Naive thymus-derived CD4-positive, alpha-beta T cell (primary cell): ENCODE data around the gene INTS1. TPM values are rescaled to one million over a fixed set of nuclear protein-coding genes. Genes with fewer than 3 reads are reported as not detected.

Source experiments
- ATAC-seq: fragments of 150-1000 bp; cut with Tn5 transposase; 2 replicates; pipeline ENCODE4 v1.10.0; 2021; ENCODE audit warnings: mild to moderate bottlenecking, moderate library complexity
- CTCF ChIA-PET: fragments of 350-600 bp; sonication (Branson Sonifier 250); formaldehyde crosslinking; loops from one replicate; lab custom pipeline; 2021; ENCODE audit warnings: antibody characterized with exemption; lab: Charles Lee
- POLR2A ChIA-PET: fragments of 350-600 bp; sonication (Branson Sonifier 250); formaldehyde crosslinking; loops from one replicate; lab custom pipeline; 2021; ENCODE audit warnings: antibody characterized with exemption, inconsistent platforms; lab: Charles Lee
- DNase-seq, 9 donors: peaks; one replicate each; pipeline versions ENCODE4 v3.0.0 to v3.0.0-alpha.2; 2020 to 2022; ENCODE audit warnings: mixed read lengths in 1 of 9
- H3K27ac ChIP-seq: one replicate; pipeline ENCODE4 v1.7.0; 2013; ENCODE audit warnings: mild to moderate bottlenecking, low read depth, low read length, moderate library complexity
- H3K27me3 ChIP-seq, 2 donors: one replicate each; pipeline ENCODE4 v1.7.0; 2013; ENCODE audit warnings: low read length in 2 of 2, mild to moderate bottlenecking in 2 of 2, moderate library complexity in 2 of 2; ENCODE audit not compliant: control insufficient read depth in 2 of 2, insufficient read depth in 2 of 2
- H3K36me3 ChIP-seq, 3 experiments: 1 replicate in 2 of 3; 2 replicates in 1 of 3; pipeline ENCODE4 v1.7.0; 2013; ENCODE audit warnings: low read length in 3 of 3, mild to moderate bottlenecking in 3 of 3, moderate library complexity in 1 of 3; ENCODE audit not compliant: insufficient read depth in 3 of 3, control insufficient read depth in 2 of 3
- H3K4me1 ChIP-seq, 2 donors: one replicate each; pipeline ENCODE4 v1.7.0; 2013; ENCODE audit warnings: low read length in 2 of 2, mild to moderate bottlenecking in 2 of 2, moderate library complexity in 1 of 2; ENCODE audit not compliant: control insufficient read depth in 2 of 2, insufficient read depth in 2 of 2
- H3K4me3 ChIP-seq: 2 replicates; pipeline ENCODE4 v1.7.0; 2013; ENCODE audit warnings: mild to moderate bottlenecking, low read length
- H3K9me3 ChIP-seq, 3 experiments: 1 replicate in 2 of 3; 2 replicates in 1 of 3; pipeline ENCODE4 v1.7.0; 2013; ENCODE audit warnings: low read length in 3 of 3; ENCODE audit not compliant: control insufficient read depth in 2 of 3
- H3K27ac Mint-ChIP-seq, 9 donors: one replicate each; pipeline ENCODE4 v1.8.0; 2020 to 2022; ENCODE audit warnings: mixed read lengths in 9 of 9, mild to moderate bottlenecking in 8 of 9, moderate library complexity in 5 of 9, inconsistent platforms in 2 of 9
- H3K27me3 Mint-ChIP-seq, 5 donors: one replicate each; pipeline ENCODE4 v1.8.0; 2021 to 2022; ENCODE audit warnings: mixed read lengths in 5 of 5, mild to moderate bottlenecking in 1 of 5
- H3K36me3 Mint-ChIP-seq, 5 donors: one replicate each; pipeline ENCODE4 v1.8.0; 2020 to 2022; ENCODE audit warnings: mixed read lengths in 5 of 5, mild to moderate bottlenecking in 3 of 5, inconsistent platforms in 1 of 5
- H3K4me1 Mint-ChIP-seq, 7 donors: one replicate each; pipeline ENCODE4 v1.8.0; 2020 to 2022; ENCODE audit warnings: mixed read lengths in 7 of 7, mild to moderate bottlenecking in 3 of 7, inconsistent platforms in 1 of 7
- H3K4me3 Mint-ChIP-seq, 10 donors: one replicate each; pipeline ENCODE4 v1.8.0; 2020 to 2022; ENCODE audit warnings: mild to moderate bottlenecking in 10 of 10, mixed read lengths in 10 of 10, moderate library complexity in 6 of 10, inconsistent platforms in 2 of 10
- H3K9me3 Mint-ChIP-seq, 11 donors: one replicate each; pipeline ENCODE4 v1.8.0; 2020 to 2022; ENCODE audit warnings: mixed read lengths in 11 of 11, mild to moderate bottlenecking in 4 of 11, inconsistent platforms in 1 of 11, moderate library complexity in 1 of 11
- intact Hi-C, 2 donors: fragments of 100-400 bp; cut with micrococcal nuclease; formaldehyde crosslinking; loops; one replicate each; pipeline ENCODE4 v1.15.1; 2023
- polyA plus RNA-seq, 2 donors: library from polyadenylated mRNA; unstranded; fragments of 300-500 nt; fragmentation: Illumina TruSeq; gene quantifications; one replicate each; pipeline ENCODE4 v1.2.3, GENCODE V29; 2021
- total RNA-seq, 6 experiments: library from RNA in 5 of 6; stranded (reverse) in 5 of 6; gene quantifications; 1 replicate in 5 of 6; 2 replicates in 1 of 6; pipeline ENCODE4 v1.2.3 and lab custom pipeline; 2021 to 2026

Gene INTS1
- total and polyA plus RNA-seq, 7 experiments from 2014 or later: 15.1 to 157 (median 103) TPM

DNA sequence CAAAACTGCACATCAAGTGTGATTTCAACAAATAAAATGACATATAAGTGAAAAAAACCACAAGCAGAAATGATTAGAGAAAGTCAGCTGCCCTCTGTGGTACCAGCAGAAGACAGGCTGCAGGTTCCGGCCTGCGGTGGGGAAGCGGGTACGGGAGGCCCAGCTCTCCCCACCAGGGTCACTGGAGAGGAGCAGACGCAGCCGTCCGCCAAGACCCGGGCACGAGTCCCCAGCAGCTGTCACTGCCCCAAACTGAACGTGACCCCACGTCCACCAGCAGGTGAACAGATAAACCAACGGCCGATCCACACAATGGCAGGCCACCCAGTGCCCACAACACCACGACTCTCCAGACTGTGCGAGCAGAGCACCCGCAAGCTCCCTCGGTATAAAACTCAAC, 28.8 kb downstream of the INTS1 start:
- Mint-ChIP-seq H3K36me3 (peaks cover 0 to 4% (median 0%) of the 10 kb centered on the region in 5 donors), H3K27ac (peak overlapping the region in 2 of 9 donors; percentile 19 to 67), H3K9me3 (no peaks in the 10 kb centered on the region), H3K27me3 (no peaks in the 10 kb centered on the region), H3K4me1 (peaks cover 3 to 12% (median 9%) of the 10 kb centered on the region in 7 donors), H3K4me3 (no peak overlapping the region)
- CTCF ChIA-PET: interaction anchor here (1.5 kb wide), 2 partner anchors 18 to 281 kb away, joined by 3 to 8 read pairs; no protein-coding TSS in a partner anchor
- Histone ChIP-seq H3K27ac (no peak overlapping the region), H3K4me1 (peaks cover 3 to 14% of the 10 kb centered on the region in 2 donors), H3K4me3 (no peak overlapping the region), H3K27me3 (no peaks in the 10 kb centered on the region), H3K36me3 (peaks cover 0 to 94% (median 4%) of the 10 kb centered on the region in 3 experiments), H3K9me3 (no peaks in the 10 kb centered on the region)
- ATAC-seq: no peak
- DNase-seq: no peak
- intact Hi-C loops: no loop called here
- POLR2A ChIA-PET: no interaction called here

DNA sequence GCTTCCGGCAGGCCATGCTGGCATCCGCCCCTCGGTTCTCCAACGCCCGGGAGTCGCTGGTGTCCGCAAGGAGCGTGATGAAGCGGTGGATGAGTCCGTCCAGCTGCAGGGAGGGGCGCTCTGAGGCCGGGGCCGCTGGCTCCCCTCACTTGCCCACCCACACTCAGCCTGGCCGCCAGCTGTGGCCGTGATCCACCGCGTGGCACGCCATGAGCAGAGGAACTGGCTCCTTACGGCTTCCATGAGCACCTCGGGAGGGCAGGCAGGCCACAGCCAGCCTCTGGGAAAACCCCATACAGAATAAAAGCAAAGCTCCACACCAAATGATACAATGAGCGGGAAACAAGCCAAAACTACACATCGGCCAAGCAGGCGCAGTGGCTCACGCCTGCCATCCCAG, 29.5 kb downstream of the INTS1 start:
- peak overlapping the region in 2 of 9 donors; percentile 32 to 39 for H3K27ac Mint-ChIP-seq

DNA sequence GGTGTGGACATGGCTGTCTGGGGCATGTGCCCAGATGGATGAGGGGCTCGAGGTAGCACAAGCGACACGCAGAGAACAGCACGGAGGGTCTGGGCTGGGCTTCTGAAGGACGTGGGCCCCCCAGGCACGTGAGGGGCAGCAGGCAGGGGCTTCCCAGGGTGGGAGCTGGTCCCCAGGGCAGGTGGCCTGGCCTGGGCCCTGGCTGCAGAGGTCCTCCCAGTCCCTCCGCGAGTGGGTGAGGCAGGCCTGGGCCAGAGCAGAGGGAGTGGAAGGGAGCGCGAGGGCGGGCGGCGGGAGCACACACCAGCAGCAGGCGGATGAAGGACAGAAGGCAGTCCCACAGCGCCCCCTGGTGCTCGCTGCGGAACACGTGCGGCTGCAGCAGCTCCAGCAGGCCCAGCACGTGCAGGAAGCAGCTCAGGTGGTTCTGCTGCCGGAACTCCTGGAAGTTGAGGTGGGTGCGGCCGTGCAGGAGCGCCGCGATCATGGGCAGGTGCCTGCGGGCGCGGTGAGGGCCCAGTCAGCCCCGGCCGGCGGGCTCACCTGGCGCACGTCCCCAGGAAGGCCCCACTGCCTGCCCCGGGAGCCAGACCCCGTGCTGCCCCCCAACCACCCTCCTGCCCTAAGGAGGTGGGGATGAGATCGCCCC, 30.2 kb downstream of the INTS1 start:
- Mint-ChIP-seq H3K4me1 (peaks cover 3 to 12% (median 9%) of the 10 kb centered on the region in 7 donors), H3K36me3 (peaks cover 0 to 4% (median 0%) of the 10 kb centered on the region in 5 donors), H3K27ac (no peak overlapping the region), H3K27me3 (no peaks in the 10 kb centered on the region), H3K9me3 (no peaks in the 10 kb centered on the region), H3K4me3 (peak overlapping the region in 1 of 10 donors; percentile 49)
- ChIA-PET CTCF (interaction anchor here (0.8 to 1.5 kb wide), 6 partner anchors 17 to 281 kb away, joined by 3 to 8 read pairs (median 3); no protein-coding TSS in a partner anchor), POLR2A (interaction anchor here (1.0 kb wide), 1 partner anchor 60 kb away, joined by 3 read pairs; no protein-coding TSS in a partner anchor)
- Histone ChIP-seq H3K4me3 (no peak overlapping the region), H3K27me3 (no peaks in the 10 kb centered on the region), H3K36me3 (peaks cover 0 to 91% (median 4%) of the 10 kb centered on the region in 3 experiments), H3K4me1 (peaks cover 3 to 14% of the 10 kb centered on the region in 2 donors), H3K27ac (peak overlapping the region; percentile 45), H3K9me3 (no peaks in the 10 kb centered on the region)
- DNase-seq (peak; percentile 77 to 89 (median 87)), ATAC-seq (peak; percentile 90)
- intact Hi-C loops: loop anchor here in 1 of 2 donors (1.0 kb wide), 5 partner anchors 15 to 281 kb away; partner anchors contain the start of gene MICALL2

More for the DNA sequence above, 29.5 kb downstream of the INTS1 start:
- peaks cover 0 to 94% (median 4%) of the 10 kb centered on the region in 3 experiments for H3K36me3 ChIP-seq
- H3K4me1 ChIP-seq: peaks cover 3 to 14% of the 10 kb centered on the region in 2 donors
- Mint-ChIP-seq H3K4me1 (peaks cover 3 to 12% (median 9%) of the 10 kb centered on the region in 7 donors), H3K27me3 (no peaks in the 10 kb centered on the region), H3K36me3 (peaks cover 0 to 4% (median 0%) of the 10 kb centered on the region in 5 donors), H3K9me3 (no peaks in the 10 kb centered on the region), H3K4me3 (no peak overlapping the region)
- DNase-seq (no peak), ATAC-seq (no peak)
- H3K9me3 ChIP-seq: no peaks in the 10 kb centered on the region
- CTCF ChIA-PET: interaction anchor here (0.9 to 1.5 kb wide), 5 partner anchors 18 to 282 kb away, joined by 3 to 8 read pairs (median 3); no protein-coding TSS in a partner anchor
- intact Hi-C loops: loop anchor here in 1 of 2 donors (1.0 kb wide), 5 partner anchors 15 to 281 kb away; partner anchors contain the start of gene MICALL2
- no peaks in the 10 kb centered on the region for H3K27me3 ChIP-seq
- POLR2A ChIA-PET: interaction anchor here (1.0 kb wide), 1 partner anchor 59 kb away, joined by 3 read pairs; no protein-coding TSS in a partner anchor
- peak overlapping the region; percentile 45 for H3K27ac ChIP-seq
- no peak overlapping the region for H3K4me3 ChIP-seq

DNA sequence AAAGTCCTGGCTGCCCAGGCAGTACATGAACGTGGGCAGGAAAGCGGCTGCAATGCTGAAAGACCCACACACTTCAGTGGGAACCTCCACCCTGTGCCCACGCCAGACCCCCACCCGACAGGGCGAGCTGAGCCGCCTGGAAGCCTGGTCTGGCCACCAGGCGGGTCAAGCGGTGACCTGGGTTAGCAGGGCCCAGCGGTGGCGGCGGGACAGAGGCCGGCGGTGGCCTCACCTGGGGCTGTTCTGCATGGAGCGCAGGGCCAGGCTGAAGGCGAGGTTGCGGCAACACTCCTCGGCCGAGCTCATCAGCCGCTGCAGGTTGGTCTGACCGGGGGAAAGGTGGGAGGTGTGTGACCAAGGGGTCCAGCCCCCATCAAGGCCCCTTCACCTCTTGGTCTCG, 33.3 kb downstream of the INTS1 start:
- intact Hi-C loops: no loop called here
- H3K27ac ChIP-seq: no peak overlapping the region
- H3K27me3 ChIP-seq: no peaks in the 10 kb centered on the region
- Mint-ChIP-seq H3K4me1 (peaks cover 3 to 12% (median 9%) of the 10 kb centered on the region in 7 donors), H3K36me3 (peaks cover 0 to 4% (median 0%) of the 10 kb centered on the region in 5 donors), H3K27ac (no peak overlapping the region), H3K27me3 (no peaks in the 10 kb centered on the region), H3K4me3 (no peak overlapping the region), H3K9me3 (no peaks in the 10 kb centered on the region)
- POLR2A ChIA-PET: interaction anchor here (2.0 kb wide), 1 partner anchor 10 kb away, joined by 7 read pairs; no protein-coding TSS in a partner anchor
- DNase-seq: no peak
- peaks cover 0 to 60% (median 4%) of the 10 kb centered on the region in 3 experiments for H3K36me3 ChIP-seq
- H3K4me1 ChIP-seq: peaks cover 3 to 14% of the 10 kb centered on the region in 2 donors
- H3K9me3 ChIP-seq: no peaks in the 10 kb centered on the region
- CTCF ChIA-PET: interaction anchor here (1.2 kb wide), 1 partner anchor 245 kb away, joined by 5 read pairs; no protein-coding TSS in a partner anchor
- no peak for ATAC-seq
- no peak overlapping the region for H3K4me3 ChIP-seq

DNA sequence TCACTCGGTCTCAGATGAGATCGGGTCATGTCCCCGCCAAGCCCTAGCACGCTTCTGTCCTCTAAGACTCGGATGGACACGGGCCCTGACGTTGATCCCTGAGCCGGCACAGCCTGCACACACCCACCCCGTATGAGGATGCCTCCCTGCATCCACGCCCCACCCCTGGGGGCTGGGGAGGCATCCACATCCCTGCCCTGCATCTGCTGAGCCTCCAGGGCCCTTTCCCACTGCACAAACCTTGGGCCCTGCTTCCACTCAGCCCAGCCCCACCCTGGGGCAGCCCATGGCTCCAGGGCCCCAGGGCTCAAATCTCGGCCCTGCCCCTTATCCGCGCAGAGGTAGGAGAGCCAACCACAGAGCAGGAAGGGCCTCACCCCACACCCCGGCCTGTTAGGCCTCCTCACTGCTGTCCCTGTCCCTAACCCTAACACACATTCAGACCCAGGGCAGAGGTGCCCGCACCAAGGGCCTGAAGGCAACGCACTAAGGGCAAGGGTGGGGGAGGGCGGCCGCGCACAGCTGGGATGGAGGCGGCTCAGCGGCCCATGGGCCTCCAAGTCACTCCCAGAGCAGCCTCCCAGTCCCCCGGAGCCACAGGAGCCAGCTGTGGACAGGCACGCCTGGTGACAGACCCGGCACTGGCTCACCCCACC, 35.4 kb downstream of the INTS1 start:
- Mint-ChIP-seq H3K9me3 (no peaks in the 10 kb centered on the region), H3K36me3 (peaks cover 0 to 2% (median 0%) of the 10 kb centered on the region in 5 donors), H3K4me1 (peaks cover 0 to 5% (median 0%) of the 10 kb centered on the region in 7 donors), H3K4me3 (no peak overlapping the region), H3K27me3 (no peaks in the 10 kb centered on the region), H3K27ac (no peak overlapping the region)
- no peak for DNase-seq
- Histone ChIP-seq H3K4me3 (no peak overlapping the region), H3K27ac (no peak overlapping the region), H3K27me3 (no peaks in the 10 kb centered on the region), H3K36me3 (peaks cover 0 to 43% (median 2%) of the 10 kb centered on the region in 3 experiments), H3K4me1 (peaks cover 0 to 2% of the 10 kb centered on the region in 2 donors), H3K9me3 (no peaks in the 10 kb centered on the region)
- no peak for ATAC-seq
- POLR2A ChIA-PET: no interaction called here
- CTCF ChIA-PET: no interaction called here
- intact Hi-C loops: no loop called here

DNA sequence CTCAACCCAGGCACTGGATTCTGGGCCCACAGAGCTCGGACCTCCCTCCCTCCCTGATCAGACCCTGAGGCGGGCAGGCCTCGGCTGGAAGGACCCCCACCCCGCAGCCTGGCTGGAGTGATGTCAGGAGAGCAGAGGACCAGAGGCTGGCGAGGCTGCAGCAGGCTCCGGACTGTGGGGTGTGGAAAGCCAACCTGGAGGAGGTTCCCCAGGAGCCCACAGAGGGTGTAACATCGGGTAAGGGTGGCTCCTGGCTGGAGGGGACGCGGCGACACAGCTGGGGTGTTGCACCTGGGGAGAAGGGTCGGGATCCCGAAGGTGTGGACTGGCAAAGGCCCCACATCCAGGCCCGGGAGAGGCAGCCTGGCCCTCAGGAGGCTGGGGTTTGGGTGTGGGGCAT, 36.0 kb downstream of the INTS1 start:
- Mint-ChIP-seq H3K36me3 (peaks cover 0 to 2% (median 0%) of the 10 kb centered on the region in 5 donors), H3K4me1 (no peaks in the 10 kb centered on the region), H3K27ac (no peak overlapping the region), H3K9me3 (no peaks in the 10 kb centered on the region), H3K27me3 (no peaks in the 10 kb centered on the region), H3K4me3 (no peak overlapping the region)
- H3K4me1 ChIP-seq: no peaks in the 10 kb centered on the region
- H3K27me3 ChIP-seq: no peaks in the 10 kb centered on the region
- POLR2A ChIA-PET: no interaction called here
- no peak overlapping the region for H3K27ac ChIP-seq
- intact Hi-C loops: no loop called here
- H3K36me3 ChIP-seq: peaks cover 0 to 37% (median 0%) of the 10 kb centered on the region in 3 experiments
- DNase-seq (no peak), ATAC-seq (no peak)
- H3K9me3 ChIP-seq: no peaks in the 10 kb centered on the region
- H3K4me3 ChIP-seq: no peak overlapping the region
- CTCF ChIA-PET: no interaction called here
